ENCODE measurements around the gene SND1.

- TF ChIP-seq CTCF (IDR thresholded peaks at IDR 0.05) (no peak), EZH2 (IDR thresholded peaks at IDR 0.05; ENCODE audit: borderline replicate concordance, insufficient read depth, low read depth, low read length, poor library complexity, severe bottlenecking) (no peak)
These were observed 115.0 kb downstream of the SND1 start for GRCh38 chr7:127766831-127767459.

All from B cell (primary cell).